ENCODE data around the gene KREMEN1.

GRCh38 chr22:29190918-29191317 lies 118.1 kb downstream of the KREMEN1 start:
- TF ChIP-seq REST (IDR thresholded peaks at IDR 0.05; ENCODE audit: low read depth, low read length) = no peak
- no peak for TF ChIP-seq CTCF (IDR thresholded peaks at IDR 0.05)
- TF ChIP-seq MAX (IDR thresholded peaks at IDR 0.05; ENCODE audit: low read depth) = no peak
- TF ChIP-seq IRF3 (IDR thresholded peaks at IDR 0.05; ENCODE audit: low read depth, low read length) = no peak
- TF ChIP-seq SIN3A (IDR thresholded peaks at IDR 0.05; ENCODE audit: borderline replicate concordance, low read depth, low read length) = no peak
- TF ChIP-seq EP300 (IDR thresholded peaks at IDR 0.05; ENCODE audit: borderline replicate concordance in 1 of 2, low read depth in 1 of 2, low read length in 1 of 2) = no peak
- no peak for TF ChIP-seq USF2 (IDR thresholded peaks at IDR 0.05; ENCODE audit: borderline replicate concordance, low read depth, low read length)
- TF ChIP-seq USF1 (IDR thresholded peaks at IDR 0.05; ENCODE audit: borderline replicate concordance, low read depth) = no peak
- no peak for TF ChIP-seq RFX5 (IDR thresholded peaks at IDR 0.05; ENCODE audit: low read length)
